Measurements from ENCODE around the gene DCP2.
A peak's percentile ranks its signal among the peaks of the same experiment; 100 is the strongest.
"Not testable (repeated sequence)": the region's sequence is repeated elsewhere in the genome, so short reads cannot be mapped to it uniquely, and the experiment has no call there.

DCP2 gene

GRCh38 chr5:112976432-112977309, at the start of gene DCP2:
Gene DCP2, plus strand, starts transcription at chr5:112976798. Its CDS starts 136 bp downstream, at chr5:112976934.
- DNase-seq: peak; percentile 97

GRCh38 chr5:112929336-112930081, 47.1 kb upstream of the DCP2 start:
- no peak for DNase-seq

GRCh38 chr5:112930082-112930344, 46.6 kb upstream of the DCP2 start:
- DNase-seq: no peak

GRCh38 chr5:112931473-112931872, 45.1 kb upstream of the DCP2 start:
- DNase-seq: no peak

GRCh38 chr5:112933105-112933504, 43.5 kb upstream of the DCP2 start:
- DNase-seq: no peak

GRCh38 chr5:112933651-112934365, 42.8 kb upstream of the DCP2 start:
- DNase-seq: no peak

- DNase-seq: no peak
Observed at GRCh38 chr5:112934366-112934663, 42.3 kb upstream of the DCP2 start.

- DNase-seq: no peak
Observed at GRCh38 chr5:112935675-112936074, 40.9 kb upstream of the DCP2 start.

- no peak for DNase-seq
Observed at GRCh38 chr5:112938286-112938685, 38.3 kb upstream of the DCP2 start.

GRCh38 chr5:112940670-112941069, 35.9 kb upstream of the DCP2 start:
- DNase-seq: no peak

GRCh38 chr5:112948458-112948857, 28.1 kb upstream of the DCP2 start:
- no peak for DNase-seq

- DNase-seq: no peak
Observed at GRCh38 chr5:112951124-112951702, 25.4 kb upstream of the DCP2 start.

GRCh38 chr5:112956606-112957005, 20.0 kb upstream of the DCP2 start:
- DNase-seq: no peak

- no peak for DNase-seq
Observed at GRCh38 chr5:112957036-112957808, 19.4 kb upstream of the DCP2 start.

GRCh38 chr5:112958093-112959088, 18.2 kb upstream of the DCP2 start:
- no peak for DNase-seq

- DNase-seq: not testable (repeated sequence)
Observed at GRCh38 chr5:112959872-112960271, 16.7 kb upstream of the DCP2 start.

GRCh38 chr5:112960315-112960714, 16.3 kb upstream of the DCP2 start:
- no peak for DNase-seq

- DNase-seq: no peak
Observed at GRCh38 chr5:112960863-112961504, 15.6 kb upstream of the DCP2 start.

GRCh38 chr5:112963374-112963733, 13.2 kb upstream of the DCP2 start:
- DNase-seq: not testable (repeated sequence)

- DNase-seq: no peak
Observed at GRCh38 chr5:112965733-112966306, 10.8 kb upstream of the DCP2 start.

All from NCI-H345 (cell line).